Adipocyte (in vitro differentiated cells): ENCODE results near the gene SUMO2.
"Not testable (repeated sequence)": the region's sequence is repeated elsewhere in the genome, so short reads cannot be mapped to it uniquely, and the experiment has no call there.

Experiments used
- DNase-seq: peaks from one replicate; pipeline ENCODE4 v3.0.0-alpha.2; 2015; ENCODE audit warnings: low read depth
- H3K27me3 ChIP-seq: replicated peaks from 2 replicates; pipeline ENCODE4 v1.7.0; 2013; ENCODE audit warnings: mild to moderate bottlenecking, low read length, moderate library complexity; ENCODE audit not compliant: control insufficient read depth, insufficient read depth
- H3K36me3 ChIP-seq: 2 replicates; pipeline ENCODE4 v1.7.0; 2013; ENCODE audit warnings: low read length, mild to moderate bottlenecking, moderate library complexity; ENCODE audit not compliant: control insufficient read depth, insufficient read depth, severe bottlenecking
- H3K4me1 ChIP-seq: 2 replicates; pipeline ENCODE4 v1.7.0; 2013; ENCODE audit warnings: mild to moderate bottlenecking, low read length, moderate library complexity; ENCODE audit not compliant: control insufficient read depth, insufficient read depth
- H3K4me3 ChIP-seq: 2 replicates; pipeline ENCODE4 v1.7.0; 2013; ENCODE audit warnings: mild to moderate bottlenecking, low read length, moderate library complexity
- H3K9ac ChIP-seq: 2 replicates; pipeline ENCODE4 v1.7.0; 2013; ENCODE audit warnings: mild to moderate bottlenecking, low read length, moderate library complexity
- H3K9me3 ChIP-seq: 2 replicates; pipeline ENCODE4 v1.7.0; 2013; ENCODE audit warnings: mild to moderate bottlenecking, low read length, moderate library complexity; ENCODE audit not compliant: control insufficient read depth

SUMO2 gene

DNA sequence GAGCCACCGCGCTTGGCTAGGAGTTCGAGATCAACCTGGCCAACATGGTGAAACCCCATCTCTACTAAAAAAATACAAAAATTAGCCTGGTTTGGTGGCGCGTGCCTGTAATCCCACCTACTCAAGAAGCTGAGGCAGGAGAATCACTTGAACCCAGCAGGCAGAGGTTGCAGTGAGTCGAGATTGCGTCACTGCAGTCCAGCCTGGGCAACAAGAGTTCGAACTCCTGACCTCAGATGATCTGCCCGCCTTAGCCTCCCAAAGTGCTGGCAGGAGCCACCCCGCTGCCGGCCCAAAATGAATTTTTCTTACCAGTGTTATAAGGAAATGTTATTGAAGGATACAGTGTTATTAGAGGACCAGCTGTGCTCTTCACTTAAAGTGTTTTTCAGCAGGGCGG lies 25.0 kb upstream of the SUMO2 start:
- Histone ChIP-seq H3K27me3 (no peaks in the 10 kb centered on the region), H3K4me3 (no peak overlapping the region), H3K9ac (no peak overlapping the region), H3K36me3 (peaks cover 40% of the 10 kb centered on the region), H3K9me3 (no peaks in the 10 kb centered on the region), H3K4me1 (peaks cover 15% of the 10 kb centered on the region)
- no peak for DNase-seq

DNA sequence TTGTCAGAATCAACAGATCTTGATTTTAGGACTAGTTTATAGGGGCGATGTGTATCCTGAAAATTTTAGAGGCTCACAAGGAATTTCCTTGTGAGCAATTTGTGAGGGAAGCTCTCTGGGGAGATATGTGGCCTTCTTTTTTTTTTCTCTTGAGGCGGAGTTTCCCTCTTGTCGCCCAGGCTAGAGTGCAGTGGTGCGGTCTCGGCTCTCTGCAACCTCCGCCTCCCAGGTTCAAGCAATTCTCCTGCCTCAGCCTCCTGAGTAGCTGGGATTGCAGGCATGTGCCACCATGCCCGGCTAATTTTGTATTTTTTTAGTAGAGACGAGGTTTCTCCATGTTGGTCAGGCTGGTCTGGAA lies 24.3 kb upstream of the SUMO2 start:
- H3K4me3 ChIP-seq: peak overlapping the region; percentile 99

DNA sequence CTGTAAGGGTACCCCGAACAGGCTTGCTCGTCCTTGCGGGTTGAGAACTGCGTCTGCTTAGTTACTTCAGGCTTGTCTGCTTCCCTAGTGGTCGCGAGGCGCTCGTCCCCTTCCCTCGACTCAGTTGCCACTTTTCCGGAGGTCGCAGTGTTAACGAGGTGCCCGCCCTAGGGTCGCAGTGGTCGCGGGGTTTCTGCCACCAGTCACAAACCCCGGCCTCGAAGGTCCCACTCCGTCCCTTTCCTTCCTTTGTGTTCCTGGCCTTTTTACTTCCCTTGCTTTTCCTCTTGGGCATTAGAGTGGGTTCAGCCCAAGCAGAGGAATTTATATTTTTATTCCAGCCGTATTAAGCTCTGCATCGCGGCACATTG lies 23.0 kb upstream of the SUMO2 start:
- peak; percentile 33 for DNase-seq
- Histone ChIP-seq H3K36me3 (peaks cover 22% of the 10 kb centered on the region), H3K9me3 (no peaks in the 10 kb centered on the region), H3K4me3 (peak overlapping the region; percentile 99), H3K9ac (peak overlapping the region; percentile 99), H3K27me3 (no peaks in the 10 kb centered on the region), H3K4me1 (peaks cover 15% of the 10 kb centered on the region)

More for the DNA sequence above, 24.3 kb upstream of the SUMO2 start:
- H3K9me3 ChIP-seq, H3K27me3 ChIP-seq, DNase-seq: not testable (repeated sequence)
- Histone ChIP-seq H3K9ac (peak overlapping the region; percentile 99), H3K36me3 (peaks cover 33% of the 10 kb centered on the region), H3K4me1 (peaks cover 15% of the 10 kb centered on the region)

DNA sequence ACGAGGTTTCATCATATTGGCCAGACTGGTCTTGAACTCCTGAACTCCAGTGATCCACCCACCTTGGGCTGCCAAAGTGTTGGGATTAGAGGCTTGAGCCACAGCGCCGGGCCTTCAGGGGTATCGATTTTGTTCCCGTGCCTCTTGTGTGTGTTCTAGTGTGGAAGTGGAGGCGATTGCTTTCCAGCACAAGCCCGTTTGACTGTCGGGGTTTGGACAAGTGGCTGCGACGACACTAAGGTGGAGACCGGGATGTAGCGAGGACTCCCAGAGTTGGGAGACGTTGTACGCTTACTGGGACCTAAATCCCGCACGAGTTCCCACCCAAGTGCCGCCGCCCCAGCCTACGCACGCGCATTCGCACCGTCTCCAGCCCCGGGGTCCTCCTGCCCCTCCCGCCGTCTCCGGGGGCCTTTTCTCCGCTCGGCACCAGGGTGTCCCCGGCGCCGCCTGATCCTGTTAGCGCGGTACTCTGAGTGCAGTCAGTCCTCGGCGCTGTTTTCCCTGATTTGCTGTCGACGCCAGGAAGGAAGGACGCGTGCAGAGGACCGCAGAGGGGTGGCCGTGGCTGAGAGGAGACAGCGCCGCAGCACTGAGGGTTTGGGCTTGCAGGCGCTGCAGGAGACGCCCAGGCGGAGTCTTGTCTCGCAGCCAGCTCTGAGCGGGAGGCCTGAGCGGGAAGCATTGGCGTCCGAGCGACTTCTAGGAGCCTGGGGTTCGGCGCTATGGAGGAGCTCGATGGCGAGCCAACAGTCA lies 22.5 kb upstream of the SUMO2 start, which contains the start of gene NUP85:
TSS of gene NUP85 (plus strand) at position 643 of the 756 bp plus-strand sequence. CDS start at position 726, 83 bp downstream.
- Histone ChIP-seq H3K9ac (peak within 1 kb of the TSS; percentile 99), H3K4me1 (peaks cover 15% of the 10 kb centered on the region), H3K27me3 (no peaks in the 10 kb centered on the region), H3K9me3 (no peaks in the 10 kb centered on the region), H3K4me3 (peak within 1 kb of the TSS; percentile 99), H3K36me3 (peaks cover 18% of the 10 kb centered on the region)
- peak; percentile 97 for DNase-seq

DNA sequence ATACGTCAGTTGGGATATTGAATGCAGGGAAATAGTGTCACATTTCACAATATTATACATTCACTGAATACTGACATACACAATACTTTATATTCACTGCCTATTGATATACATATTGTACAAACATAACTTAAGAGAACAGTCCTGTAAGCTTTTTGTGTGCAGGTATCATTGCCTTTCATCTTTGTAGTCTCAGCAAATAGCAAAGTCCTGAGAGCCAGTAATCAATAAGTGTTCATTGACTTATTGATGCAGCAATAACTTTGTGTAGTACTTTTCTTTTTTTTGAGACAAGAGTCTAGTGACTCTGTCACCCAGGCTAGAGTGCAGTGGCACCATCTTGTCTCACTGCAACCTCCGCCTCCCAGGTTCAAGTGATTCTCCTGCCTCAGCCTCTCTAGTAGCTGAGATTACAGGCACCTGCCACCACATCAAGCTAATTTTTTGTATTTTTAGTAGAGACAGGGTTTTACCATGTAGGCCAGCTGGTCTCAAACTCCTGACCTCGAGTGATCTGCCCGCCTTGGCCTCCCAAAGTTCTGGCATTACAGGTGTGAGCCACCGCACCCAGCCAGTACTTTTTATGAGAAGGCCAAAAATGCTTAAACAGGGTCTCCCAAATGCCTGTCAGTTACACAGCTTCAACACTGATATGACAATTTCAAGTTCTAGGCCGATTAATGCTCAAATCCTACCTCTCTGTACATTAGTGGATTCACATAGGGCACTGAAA lies 17.3 kb upstream of the SUMO2 start:
- Histone ChIP-seq H3K9ac (no peak overlapping the region), H3K9me3 (no peaks in the 10 kb centered on the region), H3K27me3 (no peaks in the 10 kb centered on the region), H3K4me1 (no peaks in the 10 kb centered on the region), H3K4me3 (no peak overlapping the region), H3K36me3 (no peaks in the 10 kb centered on the region)
- DNase-seq: no peak

DNA sequence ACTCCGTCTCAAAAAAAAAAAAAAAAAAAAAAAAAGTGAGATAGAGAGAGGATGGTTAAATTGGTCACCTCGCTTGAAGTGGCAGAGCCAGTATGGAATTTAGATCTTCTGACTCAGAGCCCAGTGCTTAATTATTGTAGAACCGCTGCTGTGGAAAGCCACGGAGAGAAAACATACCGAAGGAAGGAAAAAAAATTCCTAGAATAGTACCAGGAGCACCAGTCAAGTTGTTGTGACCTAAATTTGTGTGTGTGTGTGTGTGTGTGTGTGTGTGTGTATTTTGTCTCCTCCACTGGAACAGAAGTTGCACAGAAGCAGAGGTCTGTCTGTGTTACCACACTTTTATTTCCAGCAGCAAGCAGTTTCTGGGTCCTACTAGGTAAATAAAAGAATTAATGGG lies 12.1 kb upstream of the SUMO2 start:
- H3K9me3 ChIP-seq: no peaks in the 10 kb centered on the region
- H3K4me1 ChIP-seq: no peaks in the 10 kb centered on the region
- no peak overlapping the region for H3K4me3 ChIP-seq
- DNase-seq: no peak
- H3K9ac ChIP-seq: no peak overlapping the region
- no peaks in the 10 kb centered on the region for H3K36me3 ChIP-seq
- no peaks in the 10 kb centered on the region for H3K27me3 ChIP-seq

DNA sequence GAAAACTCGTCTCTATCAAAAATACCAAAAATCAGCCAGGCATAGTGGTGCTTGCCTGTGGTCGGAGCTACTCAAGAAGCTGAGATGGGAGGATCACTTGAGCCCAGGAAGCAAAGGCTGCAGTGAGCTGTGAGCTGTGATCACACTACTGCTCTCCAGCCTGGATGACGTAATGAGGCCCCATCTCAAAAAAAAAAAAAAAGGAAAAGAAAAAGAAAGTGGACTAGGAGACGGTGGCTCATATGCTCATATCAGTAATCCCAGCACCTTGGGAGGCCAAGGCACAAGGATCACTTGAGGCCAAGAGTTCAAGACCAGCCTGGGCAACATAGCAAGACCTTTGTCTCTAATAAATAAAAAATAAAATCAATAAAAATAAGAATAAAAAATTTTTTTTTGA lies 8.8 kb upstream of the SUMO2 start:
- Histone ChIP-seq H3K4me1 (no peaks in the 10 kb centered on the region), H3K9ac (no peak overlapping the region), H3K36me3 (no peaks in the 10 kb centered on the region), H3K4me3 (no peak overlapping the region), H3K27me3 (no peaks in the 10 kb centered on the region), H3K9me3 (no peaks in the 10 kb centered on the region)
- no peak for DNase-seq

DNA sequence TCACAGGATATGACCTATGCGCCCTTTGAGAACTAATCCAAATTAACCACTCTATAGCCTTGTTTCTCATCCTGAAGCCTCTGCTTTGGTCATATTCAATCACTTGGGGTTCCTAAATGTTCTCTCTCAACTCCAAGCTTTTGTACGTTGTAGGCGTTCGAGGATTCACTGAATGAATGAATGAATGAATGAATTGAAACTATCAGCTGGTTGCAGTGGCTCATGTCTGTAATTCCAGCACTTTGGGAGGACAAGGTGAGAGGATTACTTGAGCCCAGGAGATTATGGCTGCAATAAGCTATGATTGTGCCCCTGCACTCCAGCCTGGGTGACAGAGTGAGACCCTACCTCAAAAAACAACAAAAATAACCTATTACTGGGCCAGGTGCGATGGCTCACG lies 5.9 kb upstream of the SUMO2 start:
- Histone ChIP-seq H3K9me3 (no peaks in the 10 kb centered on the region), H3K9ac (no peak overlapping the region), H3K36me3 (no peaks in the 10 kb centered on the region), H3K4me1 (no peaks in the 10 kb centered on the region), H3K4me3 (no peak overlapping the region), H3K27me3 (no peaks in the 10 kb centered on the region)
- DNase-seq: no peak

DNA sequence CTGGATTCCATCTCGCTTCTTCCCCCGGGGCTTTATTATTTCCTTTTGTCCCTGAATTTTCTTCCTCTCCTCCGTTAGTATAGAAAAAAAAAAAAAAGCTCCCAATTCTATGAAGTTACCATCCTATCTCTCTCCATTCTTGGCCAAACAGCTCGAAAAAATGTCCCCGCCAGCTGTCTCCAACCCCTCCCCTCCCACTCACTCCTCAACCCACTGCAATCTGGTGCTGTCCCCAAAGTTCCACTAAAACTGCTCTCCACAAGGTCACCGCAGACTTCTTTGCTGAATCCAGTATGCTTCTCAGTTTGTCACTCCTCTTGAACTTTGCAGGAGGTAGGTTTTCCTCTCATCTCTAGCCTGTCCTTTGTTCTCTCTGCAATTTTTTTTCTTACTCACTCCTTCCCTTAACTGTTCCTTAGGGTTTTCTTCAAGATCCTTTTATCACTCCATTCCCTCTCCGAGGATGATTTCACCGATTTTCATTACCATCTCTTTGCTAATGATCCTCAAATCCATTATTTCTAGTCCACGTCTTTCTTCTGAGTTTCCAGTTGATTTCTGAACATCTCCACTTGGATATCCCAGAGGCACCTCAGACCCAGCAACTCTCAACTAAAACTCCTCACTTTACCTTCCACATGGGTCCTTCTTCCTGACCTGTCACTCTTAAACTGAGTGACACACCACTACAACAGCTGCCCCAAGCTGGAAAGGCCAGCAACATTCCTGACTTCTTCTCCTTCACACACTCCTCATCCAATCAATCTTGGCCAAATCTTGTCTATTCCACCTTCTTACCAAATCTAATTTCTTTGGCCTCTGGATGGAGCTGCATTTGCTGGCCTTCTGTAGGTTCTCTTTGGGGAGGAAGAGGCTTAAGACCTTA lies 1.5 kb upstream of the SUMO2 start:
- Histone ChIP-seq H3K9me3 (no peaks in the 10 kb centered on the region), H3K4me3 (no peak overlapping the region), H3K4me1 (peaks cover 10% of the 10 kb centered on the region), H3K9ac (no peak overlapping the region), H3K36me3 (peaks cover 9% of the 10 kb centered on the region), H3K27me3 (no peaks in the 10 kb centered on the region)
- no peak for DNase-seq

DNA sequence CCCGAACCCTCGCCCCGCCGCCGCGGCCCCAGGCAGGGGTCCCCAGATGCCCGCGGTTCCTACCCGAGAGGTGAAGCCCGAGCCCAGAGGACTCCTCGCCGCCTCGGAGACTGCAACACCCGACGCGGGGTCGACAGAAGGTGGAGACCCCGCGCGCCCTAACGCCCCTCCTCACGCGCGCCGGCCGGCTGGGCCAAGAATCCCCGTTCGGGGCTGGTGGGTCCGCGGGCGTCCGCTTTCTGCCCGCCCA lies 515 bp downstream of the SUMO2 start:
- Histone ChIP-seq H3K9me3 (no peaks in the 10 kb centered on the region), H3K9ac (peak overlapping the region; percentile 94), H3K4me1 (peaks cover 10% of the 10 kb centered on the region), H3K36me3 (peaks cover 18% of the 10 kb centered on the region), H3K27me3 (no peaks in the 10 kb centered on the region), H3K4me3 (peak overlapping the region; percentile 97)
- DNase-seq: no peak

DNA sequence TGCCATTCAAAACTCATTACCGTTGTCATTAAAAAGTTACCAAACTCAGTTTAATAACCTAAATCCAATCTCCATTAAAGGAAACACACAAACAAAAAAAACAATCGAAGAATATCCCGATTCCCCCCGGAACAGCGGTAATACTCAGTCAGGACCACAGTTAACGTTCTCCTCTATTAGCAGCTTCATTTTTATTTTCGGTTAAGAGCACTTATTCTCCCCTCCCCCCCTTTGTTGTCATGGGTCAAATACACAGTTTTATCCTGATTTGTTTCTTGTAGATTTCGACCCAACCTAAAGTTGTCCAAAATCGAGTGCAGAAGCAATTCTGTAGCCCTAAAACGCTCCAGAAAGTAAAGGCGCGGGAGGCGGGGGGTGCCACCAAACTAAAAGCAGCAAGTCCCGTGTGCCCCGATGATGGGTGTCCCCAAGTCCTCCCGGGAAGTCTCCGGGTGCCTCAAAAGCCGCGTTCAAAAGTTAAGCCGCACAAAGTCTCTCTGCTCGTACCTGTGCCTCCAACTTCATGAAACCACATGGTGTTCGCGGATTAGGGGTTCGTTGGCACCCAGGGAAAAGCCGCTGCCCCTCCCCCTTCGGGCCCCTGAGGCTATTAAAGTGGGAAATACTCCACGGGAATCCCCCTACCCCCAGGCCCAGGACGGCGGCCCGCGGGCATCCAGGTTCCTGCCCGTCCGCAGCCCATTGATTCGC lies 996 bp downstream of the SUMO2 start:
- H3K36me3 ChIP-seq: peaks cover 20% of the 10 kb centered on the region
- DNase-seq: peak; percentile 49
- H3K27me3 ChIP-seq: no peaks in the 10 kb centered on the region
- H3K4me3 ChIP-seq: peak overlapping the region; percentile 97
- H3K9me3 ChIP-seq: no peaks in the 10 kb centered on the region
- peaks cover 10% of the 10 kb centered on the region for H3K4me1 ChIP-seq
- peak overlapping the region; percentile 94 for H3K9ac ChIP-seq
